Testis (tissue), 2 donors: ENCODE results near the gene CEP152.

Source experiments
- POLR2A ChIP-seq: fragments of 450-650 bp; IDR thresholded peaks from one replicate; pipeline ENCODE4 v1.6.1; 2017; ENCODE audit warnings: antibody characterized with exemption, mild to moderate bottlenecking, moderate library complexity
- TF ChIP-seq, protein P1 (sequence below), 3 experiments: fragments of 450-650 bp in 2 of 3; fragments of 200-600 bp in 1 of 3; sonication (generic) in 1 of 3; IDR thresholded peaks; one replicate each; pipeline ENCODE4 v1.5.1; 2016 to 2019; ENCODE audit warnings: antibody characterized with exemption in 3 of 3, mild to moderate bottlenecking in 2 of 3, moderate library complexity in 1 of 3

- TF ChIP-seq POLR2A, result no peak
- TF ChIP-seq, protein P1, sequence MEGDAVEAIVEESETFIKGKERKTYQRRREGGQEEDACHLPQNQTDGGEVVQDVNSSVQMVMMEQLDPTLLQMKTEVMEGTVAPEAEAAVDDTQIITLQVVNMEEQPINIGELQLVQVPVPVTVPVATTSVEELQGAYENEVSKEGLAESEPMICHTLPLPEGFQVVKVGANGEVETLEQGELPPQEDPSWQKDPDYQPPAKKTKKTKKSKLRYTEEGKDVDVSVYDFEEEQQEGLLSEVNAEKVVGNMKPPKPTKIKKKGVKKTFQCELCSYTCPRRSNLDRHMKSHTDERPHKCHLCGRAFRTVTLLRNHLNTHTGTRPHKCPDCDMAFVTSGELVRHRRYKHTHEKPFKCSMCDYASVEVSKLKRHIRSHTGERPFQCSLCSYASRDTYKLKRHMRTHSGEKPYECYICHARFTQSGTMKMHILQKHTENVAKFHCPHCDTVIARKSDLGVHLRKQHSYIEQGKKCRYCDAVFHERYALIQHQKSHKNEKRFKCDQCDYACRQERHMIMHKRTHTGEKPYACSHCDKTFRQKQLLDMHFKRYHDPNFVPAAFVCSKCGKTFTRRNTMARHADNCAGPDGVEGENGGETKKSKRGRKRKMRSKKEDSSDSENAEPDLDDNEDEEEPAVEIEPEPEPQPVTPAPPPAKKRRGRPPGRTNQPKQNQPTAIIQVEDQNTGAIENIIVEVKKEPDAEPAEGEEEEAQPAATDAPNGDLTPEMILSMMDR (IDR thresholded peaks at IDR 0.05), result no peak
Measured at GRCh38 chr15:48802867-48803266, 8.0 kb downstream of the CEP152 start.
